Measurements from ENCODE around the gene RGS6. TPM values are rescaled to one million over a fixed set of nuclear protein-coding genes. Genes with fewer than 3 reads are reported as not detected.

The RGS6 gene
- total and polyA plus RNA-seq, 2 of the 4 experiments (the other 2 are of a cell fraction), result not detected

- no peak overlapping the region for H4K5ac ChIP-seq (ENCODE audit: low read depth, low read length)
- H2BK15ac ChIP-seq (ENCODE audit: low read depth, low read length), result no peak overlapping the region
- no peak overlapping the region for H2BK120ac ChIP-seq (ENCODE audit: low read depth, low read length)
- H3K9me3 ChIP-seq (ENCODE audit: control insufficient read depth, insufficient read depth, low read length), result no peaks in the 10 kb centered on the region
- ATAC-seq (ENCODE audit: low read depth), result no peak
- H3K56ac ChIP-seq (ENCODE audit: extremely low read depth, insufficient read depth, low read length), result no peak overlapping the region
- H4K20me1 ChIP-seq (ENCODE audit: insufficient read depth, low read length), result no peaks in the 10 kb centered on the region
- intact Hi-C loops (cut with micrococcal nuclease) (no loop called here), in situ Hi-C loops (cut with MboI; ENCODE audit: low sequenced_read_pairs) (no loop called here), dilution Hi-C loops (cut with HindIII; ENCODE audit: low sequenced_read_pairs, unreplicated experiment) (no loop called here)
- H3K36me3 ChIP-seq (ENCODE audit: control insufficient read depth, insufficient read depth, low read length), result no peaks in the 10 kb centered on the region
- no peak overlapping the region for H3K4ac ChIP-seq (ENCODE audit: low read depth, low read length)
- no peak overlapping the region for H3K4me2 ChIP-seq (ENCODE audit: low read depth, low read length)
- no peak overlapping the region for H3K23ac ChIP-seq (ENCODE audit: low read depth, low read length)
- no peak overlapping the region for H4K8ac ChIP-seq (ENCODE audit: low read depth in 2 of 2, low read length in 2 of 2)
- H3K9ac ChIP-seq (ENCODE audit: low read depth, low read length), result no peak overlapping the region
- H2BK5ac ChIP-seq (ENCODE audit: low read depth, low read length, poor library complexity, severe bottlenecking), result no peak overlapping the region
- no peak overlapping the region for H2AK5ac ChIP-seq (ENCODE audit: low read depth, low read length)
- no TSS peak for BruUV-seq (replicated peaks)
- H3K18ac ChIP-seq (ENCODE audit: low read depth, low read length), result no peak overlapping the region
- H4K91ac ChIP-seq (ENCODE audit: insufficient read depth, low read depth, low read length), result no peak overlapping the region
- no peak overlapping the region for H3K14ac ChIP-seq (replicated peaks; ENCODE audit: low read depth, low read length)
- WGBS, 2 experiments (ENCODE audit: extremely low coverage in 2 of 2, insufficient read length in 1 of 2), result no CpG with 5 or more reads among the region's 4 CpGs
- no peak overlapping the region for H2AK9ac ChIP-seq (replicated peaks; ENCODE audit: low read depth, low read length, poor library complexity)
- H3K27me3 ChIP-seq (ENCODE audit: control insufficient read depth, insufficient read depth, low read length), result no peaks in the 10 kb centered on the region
- no peaks in the 10 kb centered on the region for H3K9me1 ChIP-seq (ENCODE audit: insufficient read depth, low read length)
- no peak overlapping the region for H2BK20ac ChIP-seq (ENCODE audit: low read depth, low read length)
- ChIA-PET POLR2A (ENCODE audit: unreplicated experiment) (no interaction called here), CTCF (no interaction called here)
- DNase-seq, result no peak
- TF ChIP-seq RAD21 (IDR thresholded peaks at IDR 0.05; ENCODE audit: low read length), result no peak
- TF ChIP-seq MXI1 (IDR thresholded peaks at IDR 0.05; ENCODE audit: borderline replicate concordance, low read depth, low read length), result no peak
- TF ChIP-seq RFX5 (IDR thresholded peaks at IDR 0.05; ENCODE audit: low read depth, low read length), result no peak
- no peak for TF ChIP-seq CHD1 (IDR thresholded peaks at IDR 0.05; ENCODE audit: low read depth, low read length)
- no peak for TF ChIP-seq USF2 (IDR thresholded peaks at IDR 0.05; ENCODE audit: low read depth, low read length)
- no peak for TF ChIP-seq MAZ (IDR thresholded peaks at IDR 0.05; ENCODE audit: borderline replicate concordance, low read depth, low read length)
- no peak for TF ChIP-seq RCOR1 (IDR thresholded peaks at IDR 0.05; ENCODE audit: insufficient replicate concordance, low read length)
- TF ChIP-seq BHLHE40 (IDR thresholded peaks at IDR 0.05; ENCODE audit: low read depth, low read length), result no peak
- TF ChIP-seq FOS (IDR thresholded peaks at IDR 0.05; ENCODE audit: low read depth, low read length), result no peak
- no peak for TF ChIP-seq CTCF (conservative IDR thresholded peaks at IDR 0.05; ENCODE audit: low read depth, low read length)
- no peak for TF ChIP-seq ELK1 (IDR thresholded peaks at IDR 0.05; ENCODE audit: borderline replicate concordance, low read depth, low read length)
- TF ChIP-seq SMC3 (IDR thresholded peaks at IDR 0.05; ENCODE audit: low read depth, low read length), result no peak
- no peak for TF ChIP-seq POLR2A (IDR thresholded peaks at IDR 0.05; ENCODE audit: low read depth, low read length)
- no peak for TF ChIP-seq MAFK (IDR thresholded peaks at IDR 0.05; ENCODE audit: low read depth, low read length)
- TF ChIP-seq NFE2L2 (IDR thresholded peaks at IDR 0.05; ENCODE audit: low read depth, low read length), result no peak
- TF ChIP-seq CEBPB (IDR thresholded peaks at IDR 0.05; ENCODE audit: low read depth, low read length), result no peak
- H3K27ac ChIP-seq (ENCODE audit: insufficient read depth, low read length), result no peak overlapping the region
- H3K79me1 ChIP-seq (ENCODE audit: low read depth in 1 of 2, low read length in 2 of 2), result no peaks in the 10 kb centered on the region
- H3K4me1 ChIP-seq (ENCODE audit: control insufficient read depth, insufficient read depth, low read length), result no peaks in the 10 kb centered on the region
- no peak overlapping the region for H3K4me3 ChIP-seq (ENCODE audit: insufficient read depth, low read depth, low read length)
- no peak overlapping the region for H2AFZ ChIP-seq (replicated peaks; ENCODE audit: low read length, poor library complexity)
Measured at GRCh38 chr14:72089625-72090024, 157.4 kb downstream of the RGS6 start.
